Keratinocyte (primary cell): ENCODE data around the gene UPK1A. TPM values are rescaled to one million over a fixed set of nuclear protein-coding genes. Genes with fewer than 3 reads are reported as not detected.

Experiments
- DNase-seq: peaks from one replicate; pipeline ENCODE4 v3.0.0-alpha.2; 2011; ENCODE audit warnings: low read depth, missing footprints, low spot score
- FAIRE-seq: peaks from 2 replicates; lab custom pipeline; 2011; peaks lifted over from hg19 to GRCh38; lab: Jason Lieb, UNC
- H2AFZ ChIP-seq: 2 replicates; pipeline ENCODE4 v1.6.0; 2012; ENCODE audit warnings: low read length, control low read depth, inconsistent platforms; ENCODE audit not compliant: control insufficient read depth
- H3K27ac ChIP-seq: 2 replicates; pipeline ENCODE4 v1.5.1; 2011; ENCODE audit warnings: low read length; ENCODE audit not compliant: control insufficient read depth, insufficient read depth
- H3K27me3 ChIP-seq: 3 replicates; pipeline ENCODE4 v1.6.0; 2011; ENCODE audit warnings: low read length; ENCODE audit not compliant: control insufficient read depth, insufficient read depth; ENCODE audit errors: extremely low read depth
- H3K36me3 ChIP-seq, 2 experiments: 2 replicates in 1 of 2; 3 replicates in 1 of 2; pipeline ENCODE4 v1.5.1; 2011; ENCODE audit warnings: low read length in 2 of 2, mild to moderate bottlenecking in 1 of 2; ENCODE audit not compliant: control insufficient read depth in 2 of 2, insufficient read depth in 2 of 2; ENCODE audit errors: extremely low read depth in 1 of 2
- H3K4me1 ChIP-seq: 3 replicates; pipeline ENCODE4 v1.5.1; 2011; ENCODE audit warnings: low read length; ENCODE audit not compliant: control insufficient read depth, insufficient read depth; ENCODE audit errors: extremely low read depth
- H3K4me2 ChIP-seq: 3 replicates; pipeline ENCODE4 v1.6.0; 2011; ENCODE audit warnings: low read depth, low read length; ENCODE audit not compliant: control insufficient read depth, insufficient read depth; ENCODE audit errors: extremely low read depth
- H3K4me3 ChIP-seq, 3 experiments: fragments of 200-600 bp in 1 of 3; sonication (generic) in 1 of 3; 2 replicates in 2 of 3; 3 replicates in 1 of 3; pipeline ENCODE4 v1.5.1; 2011 to 2016; ENCODE audit warnings: low read length in 3 of 3, mild to moderate bottlenecking in 3 of 3, control low read depth in 2 of 3, inconsistent platforms in 1 of 3, low read depth in 1 of 3, mixed read lengths in 1 of 3, mixed run types in 1 of 3, moderate library complexity in 1 of 3; ENCODE audit not compliant: control insufficient read depth in 2 of 3, insufficient read depth in 2 of 3; ENCODE audit errors: extremely low read depth in 1 of 3
- H3K79me2 ChIP-seq: 2 replicates; pipeline ENCODE4 v1.6.0; 2012; ENCODE audit warnings: low read length; ENCODE audit not compliant: control insufficient read depth, insufficient read depth
- H3K9ac ChIP-seq: 3 replicates; pipeline ENCODE4 v1.6.0; 2011; ENCODE audit warnings: low read length; ENCODE audit not compliant: control insufficient read depth, insufficient read depth; ENCODE audit errors: extremely low read depth
- H3K9me1 ChIP-seq: 3 replicates; pipeline ENCODE4 v1.6.0; 2011; ENCODE audit warnings: low read length; ENCODE audit not compliant: control insufficient read depth, insufficient read depth; ENCODE audit errors: extremely low read depth
- H3K9me3 ChIP-seq: 2 replicates; pipeline ENCODE4 v1.5.1; 2012; ENCODE audit warnings: low read depth, low read length; ENCODE audit not compliant: control insufficient read depth
- H4K20me1 ChIP-seq: 3 replicates; pipeline ENCODE4 v1.6.0; 2011; ENCODE audit warnings: low read length; ENCODE audit not compliant: control insufficient read depth, insufficient read depth; ENCODE audit errors: extremely low read depth
- EZH2 ChIP-seq: IDR thresholded peaks from one replicate; pipeline ENCODE4 v1.6.1; 2012; ENCODE audit warnings: inconsistent platforms, mild to moderate bottlenecking, low read length, moderate library complexity
- dilution Hi-C: fragments of 300-500 bp; cut with MboI; formaldehyde crosslinking; loops from one replicate; pipeline ENCODE4 v1.7.0; 2020; ENCODE audit warnings: low sequenced_read_pairs; ENCODE audit not compliant: extremely low pct_ligation_motif_present
- polyA plus RNA-seq, 5 experiments: library from polyadenylated mRNA; depleted of rRNA in 3 of 5; stranded (reverse) in 3 of 5; stranded (forward) in 1 of 5; unstranded in 1 of 5; fragments of >200 nt; gene quantifications; 1 replicate in 1 of 5; 2 replicates in 3 of 5; 3 replicates in 1 of 5; pipeline versions ENCODE4 v1.2.1 to v1.2.3, GENCODE V29; 2011 to 2012; ENCODE audit warnings: missing spikeins in 2 of 5, low read depth in 1 of 5, low replicate concordance in 1 of 5
- TF ChIP-seq, protein P1 (sequence below), 3 experiments: IDR thresholded peaks in 1 of 3; conservative IDR thresholded peaks in 1 of 3; optimal IDR thresholded peaks in 1 of 3; 2 replicates in 2 of 3; 3 replicates in 1 of 3; pipeline versions ENCODE3 to v1.5.1; 2011; ENCODE audit warnings: low read length in 3 of 3, mild to moderate bottlenecking in 3 of 3, moderate library complexity in 2 of 3, control low read depth in 1 of 3, inconsistent platforms in 1 of 3; ENCODE audit not compliant: insufficient read depth in 2 of 3; ENCODE audit errors: extremely low read depth in 1 of 3

Gene UPK1A
- polyA plus RNA-seq, 1 donor (not counting 4 experiments of a cell fraction or from before 2014, with no cell fraction given): 0.09 TPM

DNA sequence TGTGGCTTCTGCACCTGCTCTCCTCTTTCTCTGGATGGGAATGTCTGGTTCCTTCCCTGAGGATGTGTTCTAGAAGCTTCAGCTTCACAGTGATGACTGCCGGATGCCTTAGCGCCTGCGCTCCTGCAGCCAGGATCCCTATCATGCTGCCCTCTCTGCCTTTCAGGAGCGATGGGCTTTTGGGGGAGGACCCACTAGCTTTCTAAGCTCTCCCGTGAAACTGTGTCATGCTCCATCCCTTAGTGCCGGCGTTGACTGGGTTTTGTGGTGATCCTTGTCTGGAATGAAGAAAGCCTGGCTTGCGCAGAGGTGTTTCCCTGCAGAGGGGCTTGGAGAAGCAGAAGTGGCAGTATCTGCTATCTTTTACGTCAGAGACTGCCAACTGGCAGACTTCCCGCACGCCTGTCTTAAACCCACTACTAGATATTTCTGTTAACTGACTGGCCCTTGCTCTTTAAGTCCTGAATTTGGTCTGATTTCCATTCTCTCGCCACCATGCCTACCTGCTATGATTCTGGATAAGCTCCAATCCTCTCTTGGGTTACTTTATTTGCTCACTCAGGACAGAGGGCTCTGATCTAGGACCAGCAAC is 47.7 kb downstream of the UPK1A start:
- no peaks in the 10 kb centered on the region for H3K9me1 ChIP-seq
- dilution Hi-C loops: no loop called here

DNA sequence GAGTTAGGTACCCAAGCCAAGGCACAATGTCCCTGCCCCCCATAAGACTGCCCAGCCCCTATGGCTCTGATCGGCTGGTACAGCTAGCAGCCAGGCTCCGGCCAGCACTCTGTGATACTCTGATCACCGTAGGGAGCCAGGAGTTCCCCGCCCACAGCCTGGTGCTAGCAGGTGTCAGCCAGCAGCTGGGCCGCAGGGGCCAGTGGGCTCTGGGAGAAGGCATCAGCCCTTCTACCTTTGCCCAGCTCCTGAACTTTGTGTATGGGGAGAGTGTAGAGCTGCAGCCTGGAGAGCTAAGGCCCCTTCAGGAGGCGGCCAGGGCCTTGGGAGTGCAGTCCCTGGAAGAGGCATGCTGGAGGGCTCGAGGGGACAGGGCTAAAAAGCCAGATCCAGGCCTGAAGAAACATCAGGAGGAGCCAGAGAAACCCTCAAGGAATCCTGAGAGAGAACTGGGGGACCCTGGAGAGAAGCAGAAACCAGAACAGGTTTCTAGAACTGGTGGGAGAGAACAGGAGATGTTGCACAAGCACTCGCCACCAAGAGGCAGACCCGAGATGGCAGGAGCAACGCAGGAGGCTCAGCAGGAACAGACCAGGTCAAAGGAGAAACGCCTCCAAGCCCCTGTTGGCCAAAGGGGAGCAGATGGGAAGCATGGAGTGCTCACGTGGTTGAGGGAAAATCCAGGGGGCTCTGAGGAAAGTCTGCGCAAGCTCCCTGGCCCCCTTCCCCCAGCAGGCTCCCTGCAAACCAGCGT is 48.5 kb downstream of the UPK1A start:
- peaks cover 0 to 5% of the 10 kb centered on the region in 2 experiments for H3K36me3 ChIP-seq
- no peaks in the 10 kb centered on the region for H3K27me3 ChIP-seq
- H4K20me1 ChIP-seq: no peaks in the 10 kb centered on the region
- dilution Hi-C loops: no loop called here
- TF ChIP-seq, protein P1, sequence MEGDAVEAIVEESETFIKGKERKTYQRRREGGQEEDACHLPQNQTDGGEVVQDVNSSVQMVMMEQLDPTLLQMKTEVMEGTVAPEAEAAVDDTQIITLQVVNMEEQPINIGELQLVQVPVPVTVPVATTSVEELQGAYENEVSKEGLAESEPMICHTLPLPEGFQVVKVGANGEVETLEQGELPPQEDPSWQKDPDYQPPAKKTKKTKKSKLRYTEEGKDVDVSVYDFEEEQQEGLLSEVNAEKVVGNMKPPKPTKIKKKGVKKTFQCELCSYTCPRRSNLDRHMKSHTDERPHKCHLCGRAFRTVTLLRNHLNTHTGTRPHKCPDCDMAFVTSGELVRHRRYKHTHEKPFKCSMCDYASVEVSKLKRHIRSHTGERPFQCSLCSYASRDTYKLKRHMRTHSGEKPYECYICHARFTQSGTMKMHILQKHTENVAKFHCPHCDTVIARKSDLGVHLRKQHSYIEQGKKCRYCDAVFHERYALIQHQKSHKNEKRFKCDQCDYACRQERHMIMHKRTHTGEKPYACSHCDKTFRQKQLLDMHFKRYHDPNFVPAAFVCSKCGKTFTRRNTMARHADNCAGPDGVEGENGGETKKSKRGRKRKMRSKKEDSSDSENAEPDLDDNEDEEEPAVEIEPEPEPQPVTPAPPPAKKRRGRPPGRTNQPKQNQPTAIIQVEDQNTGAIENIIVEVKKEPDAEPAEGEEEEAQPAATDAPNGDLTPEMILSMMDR (optimal IDR thresholded peaks at IDR 0.05 in 1 of 3, IDR thresholded peaks at IDR 0.05 in 1 of 3, conservative IDR thresholded peaks at IDR 0.05 in 1 of 3; ENCODE audit: extremely low read depth in 1 of 3, insufficient read depth in 2 of 3, low read length in 3 of 3): no peak
- TF ChIP-seq EZH2: no peak
- no peak for DNase-seq
- H3K9ac ChIP-seq: no peak overlapping the region
- no peak for FAIRE-seq
- no peak overlapping the region for H3K27ac ChIP-seq
- H3K79me2 ChIP-seq: peaks cover 17% of the 10 kb centered on the region
- H3K4me3 ChIP-seq: no peak overlapping the region
- H2AFZ ChIP-seq: no peak overlapping the region
- H3K4me1 ChIP-seq: peaks cover 29% of the 10 kb centered on the region
- no peaks in the 10 kb centered on the region for H3K9me1 ChIP-seq
- no peaks in the 10 kb centered on the region for H3K9me3 ChIP-seq
- H3K4me2 ChIP-seq: no peak overlapping the region

More for the DNA sequence above, 47.7 kb downstream of the UPK1A start:
- peaks cover 22% of the 10 kb centered on the region for H3K4me1 ChIP-seq
- H3K9ac ChIP-seq: no peak overlapping the region
- DNase-seq: no peak
- H2AFZ ChIP-seq: no peak overlapping the region
- TF ChIP-seq, protein P1 (optimal IDR thresholded peaks at IDR 0.05 in 1 of 3, IDR thresholded peaks at IDR 0.05 in 1 of 3, conservative IDR thresholded peaks at IDR 0.05 in 1 of 3; ENCODE audit: extremely low read depth in 1 of 3, insufficient read depth in 2 of 3, low read length in 3 of 3): no peak
- no peak for TF ChIP-seq EZH2
- no peak overlapping the region for H3K4me3 ChIP-seq
- H3K27me3 ChIP-seq: no peaks in the 10 kb centered on the region
- H3K9me3 ChIP-seq: no peaks in the 10 kb centered on the region
- H4K20me1 ChIP-seq: no peaks in the 10 kb centered on the region
- H3K79me2 ChIP-seq: peaks cover 9% of the 10 kb centered on the region
- no peak overlapping the region for H3K27ac ChIP-seq
- no peaks in the 10 kb centered on the region for H3K36me3 ChIP-seq
- FAIRE-seq: no peak
- no peak overlapping the region for H3K4me2 ChIP-seq
